Renal cortical epithelial cell (primary cell): Measurements from ENCODE around the gene ERGIC1. TPM values are rescaled to one million over a fixed set of nuclear protein-coding genes. Genes with fewer than 3 reads are reported as not detected.

ENCODE experiments used
- DNase-seq: peaks from one replicate; pipeline ENCODE4 v3.0.0-alpha.2; 2011; ENCODE audit warnings: low read depth
- total RNA-seq: library from RNA; depleted of rRNA; stranded (reverse); fragments of >200 nt; gene quantifications from 2 replicates; pipeline ENCODE4 v1.2.3, GENCODE V29; 2014

Gene ERGIC1
- total RNA-seq, 1 donor from 2014 or later, result 240 TPM

DNA sequence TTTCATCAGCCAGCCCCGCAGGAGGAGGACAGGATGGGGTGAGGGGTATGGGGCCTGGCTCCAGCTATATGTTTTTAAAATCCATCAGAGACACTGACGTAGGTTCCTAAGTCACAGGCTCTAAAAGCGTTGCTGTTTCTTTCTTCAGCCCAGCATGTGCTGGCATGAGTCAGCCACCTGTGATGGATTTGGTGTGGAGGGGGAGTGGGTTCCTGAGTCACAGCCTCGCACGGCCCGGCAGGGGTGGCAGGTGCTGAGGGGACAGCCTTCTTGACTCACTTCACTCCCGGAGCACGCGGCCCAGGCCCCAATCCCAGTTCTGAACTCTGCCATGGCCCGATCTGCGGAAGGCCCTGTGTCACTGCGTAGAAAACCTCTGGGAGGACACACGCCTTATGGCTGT lies 86.4 kb downstream of the ERGIC1 start:
- DNase-seq, result peak; percentile 63

DNA sequence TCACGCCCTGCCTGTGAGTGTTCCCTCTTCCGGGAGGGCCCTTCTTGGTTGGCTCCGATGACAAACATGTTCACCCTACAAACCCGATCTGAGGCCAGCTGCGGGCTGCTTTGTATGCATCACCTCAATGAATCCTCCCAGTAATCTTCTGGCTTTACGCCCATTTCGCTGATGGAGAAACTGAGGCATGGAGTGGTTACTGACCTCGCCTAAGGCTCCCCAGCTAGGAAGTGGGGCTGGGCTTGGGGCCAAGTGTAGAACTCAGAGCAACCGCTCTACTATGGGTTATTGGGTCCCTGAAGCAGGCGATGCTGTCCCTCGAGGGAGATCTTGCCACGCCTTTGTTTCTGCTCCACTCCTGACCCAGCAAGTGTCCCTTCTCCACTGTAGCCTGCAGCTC lies 86.9 kb downstream of the ERGIC1 start:
- no peak for DNase-seq

DNA sequence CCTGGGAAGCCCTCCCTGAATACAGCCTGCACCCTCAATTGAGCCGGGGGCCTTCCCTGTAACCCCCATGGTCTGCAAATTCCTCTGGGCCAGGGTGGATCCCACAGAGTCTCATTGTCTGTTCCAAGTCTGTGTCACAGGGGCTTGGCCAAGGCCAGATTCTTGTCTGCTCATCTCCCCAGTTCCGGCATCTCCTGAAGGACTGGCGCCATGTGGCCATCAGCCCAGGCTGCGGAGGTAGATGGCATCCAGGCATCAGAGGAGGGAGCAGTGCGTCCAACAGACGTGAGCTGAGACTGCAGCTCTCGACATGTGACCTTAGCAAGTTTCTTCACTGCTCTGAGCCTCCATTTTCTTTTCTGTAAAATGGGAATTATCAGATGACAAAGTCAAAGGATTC lies 87.9 kb downstream of the ERGIC1 start:
- DNase-seq, result no peak

DNA sequence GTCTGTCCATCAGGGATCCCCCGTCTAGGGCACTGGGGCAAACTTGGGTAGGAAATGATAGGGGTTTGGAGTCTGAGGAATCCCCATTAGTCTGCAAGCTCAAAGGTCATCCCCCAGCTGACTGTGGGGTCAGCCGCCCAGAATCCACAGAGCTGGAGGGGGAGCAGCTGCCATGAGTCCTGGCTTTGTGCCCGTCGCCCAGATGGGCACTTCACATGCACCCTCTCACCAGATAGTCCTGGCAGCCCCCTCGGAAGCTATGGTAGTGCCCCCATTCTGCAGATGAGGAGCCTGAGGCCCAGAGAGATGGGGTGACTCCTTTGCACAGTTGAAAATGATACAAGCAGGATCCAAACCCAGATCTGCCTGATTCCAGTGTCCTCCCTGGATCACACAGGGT lies 89.5 kb downstream of the ERGIC1 start:
- DNase-seq, result no peak

DNA sequence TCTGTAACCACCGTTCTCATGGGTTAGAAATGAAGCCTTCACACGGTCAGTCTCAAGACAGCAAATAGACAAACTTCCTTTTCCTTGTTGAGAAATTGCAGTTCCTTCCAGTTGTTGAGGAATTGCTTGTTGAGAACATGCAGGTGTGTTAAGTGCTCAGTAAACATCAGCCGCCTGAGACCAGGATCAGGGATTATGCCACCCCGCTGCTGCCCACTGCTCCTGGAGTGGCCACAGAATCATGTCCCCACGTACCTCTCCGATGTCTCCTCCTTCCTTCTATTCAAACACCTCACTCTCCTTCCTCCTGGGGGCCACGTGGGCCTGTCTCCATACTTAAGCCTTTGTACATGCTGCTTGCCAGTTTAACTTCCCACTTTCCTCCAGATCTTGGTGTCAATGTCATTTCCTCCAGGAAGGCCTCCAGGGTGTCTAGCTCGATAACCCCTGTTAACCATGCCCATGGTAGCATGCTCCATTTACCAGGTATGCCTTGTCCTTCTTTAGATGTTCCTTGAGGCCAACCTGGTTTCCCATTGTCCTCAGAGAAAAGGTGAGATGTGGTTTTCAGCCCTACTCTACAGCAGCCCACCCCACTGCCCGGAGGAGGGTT lies 91.4 kb downstream of the ERGIC1 start:
- no peak for DNase-seq

DNA sequence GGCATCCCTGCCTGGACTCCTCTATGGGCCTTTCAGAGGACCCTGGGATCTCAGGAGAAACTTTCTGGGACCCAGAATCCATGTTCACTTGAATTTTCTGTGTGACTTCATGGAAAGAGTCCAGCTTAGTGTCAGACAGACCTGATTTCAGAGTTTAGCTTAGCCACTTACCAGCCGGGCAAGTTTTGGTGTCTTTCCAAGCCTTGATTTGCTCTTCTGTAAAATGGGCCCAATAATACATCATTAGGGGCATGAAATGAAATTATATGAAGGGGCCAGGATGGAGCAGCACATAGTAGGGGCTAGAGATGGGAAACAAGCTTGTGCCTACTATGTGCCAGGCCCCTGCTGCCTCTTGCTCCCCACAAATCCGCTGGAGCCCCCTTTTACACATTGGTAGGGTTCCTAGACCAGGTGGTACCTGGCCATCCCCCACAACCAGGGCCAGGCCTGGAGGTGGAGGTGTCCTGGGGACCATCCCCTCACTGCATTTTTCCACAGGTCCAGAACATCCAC lies 92.0 kb downstream of the ERGIC1 start:
- no peak for DNase-seq

DNA sequence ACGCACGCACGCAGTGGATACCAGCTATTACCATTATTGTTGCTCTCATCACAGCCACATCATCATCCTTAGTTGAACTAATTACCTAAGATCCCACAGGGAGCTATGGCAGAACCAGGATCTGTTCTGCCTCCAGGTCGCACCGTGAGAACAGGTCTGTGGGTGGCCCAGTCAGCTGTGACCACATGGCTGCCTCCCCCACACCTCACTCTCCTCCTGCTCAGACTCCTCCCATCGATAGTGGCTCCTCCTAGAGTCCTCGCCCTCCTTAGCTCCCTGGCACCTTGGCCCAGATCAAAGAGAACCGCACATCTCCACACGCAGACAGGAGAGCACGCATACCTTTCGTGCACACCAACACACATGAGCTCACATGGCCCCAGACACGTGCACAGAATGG lies 92.7 kb downstream of the ERGIC1 start:
- DNase-seq, result peak; percentile 84

DNA sequence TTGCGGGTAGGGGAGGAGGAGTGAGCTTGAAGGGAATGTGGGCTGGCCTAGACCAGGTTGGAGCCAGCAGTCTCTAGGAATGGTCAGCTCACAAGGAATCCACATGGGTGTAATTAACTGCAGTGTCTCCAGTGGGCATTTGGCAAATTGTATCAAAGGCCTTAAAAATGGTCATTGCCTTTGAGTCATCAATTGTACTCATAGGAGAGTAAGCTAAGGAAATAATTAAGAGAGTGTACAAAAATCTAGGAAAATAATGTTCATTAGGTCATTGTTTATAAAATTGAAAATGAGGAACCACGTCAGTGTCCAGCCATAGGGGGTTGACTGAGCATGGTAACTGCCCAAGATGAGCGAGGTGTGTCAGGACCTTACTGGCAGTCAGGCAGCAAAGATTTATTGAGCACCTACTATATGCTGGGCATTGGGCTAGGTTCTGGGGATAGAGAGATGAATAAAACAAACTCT lies 95.4 kb downstream of the ERGIC1 start:
- peak; percentile 72 for DNase-seq

DNA sequence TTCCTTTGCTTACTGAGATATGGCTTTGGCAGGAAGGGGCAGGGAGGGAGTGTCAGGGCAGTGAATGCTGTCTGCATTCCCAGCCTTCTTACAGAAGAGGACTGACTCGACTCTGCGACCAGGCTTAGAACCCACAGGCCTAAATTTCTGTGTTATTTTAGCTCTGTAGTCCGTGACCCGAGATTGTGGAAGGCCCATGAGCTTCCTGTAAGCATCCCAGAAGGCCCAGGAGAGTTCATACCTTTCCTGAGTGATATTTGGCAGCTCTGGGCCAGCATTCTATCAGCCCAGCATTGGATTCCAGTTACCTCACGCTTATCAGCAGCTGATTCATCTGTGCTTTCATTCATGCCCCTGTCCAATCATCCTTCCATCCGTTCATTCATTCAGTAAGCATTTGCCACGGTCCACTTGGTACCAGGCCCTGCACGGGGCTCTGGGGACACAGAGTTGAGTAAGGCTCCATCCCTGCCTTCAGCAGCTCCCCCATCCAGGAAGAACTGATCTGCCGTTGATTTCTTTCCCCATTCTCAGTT lies 97.0 kb downstream of the ERGIC1 start:
- peak; percentile 98 for DNase-seq

DNA sequence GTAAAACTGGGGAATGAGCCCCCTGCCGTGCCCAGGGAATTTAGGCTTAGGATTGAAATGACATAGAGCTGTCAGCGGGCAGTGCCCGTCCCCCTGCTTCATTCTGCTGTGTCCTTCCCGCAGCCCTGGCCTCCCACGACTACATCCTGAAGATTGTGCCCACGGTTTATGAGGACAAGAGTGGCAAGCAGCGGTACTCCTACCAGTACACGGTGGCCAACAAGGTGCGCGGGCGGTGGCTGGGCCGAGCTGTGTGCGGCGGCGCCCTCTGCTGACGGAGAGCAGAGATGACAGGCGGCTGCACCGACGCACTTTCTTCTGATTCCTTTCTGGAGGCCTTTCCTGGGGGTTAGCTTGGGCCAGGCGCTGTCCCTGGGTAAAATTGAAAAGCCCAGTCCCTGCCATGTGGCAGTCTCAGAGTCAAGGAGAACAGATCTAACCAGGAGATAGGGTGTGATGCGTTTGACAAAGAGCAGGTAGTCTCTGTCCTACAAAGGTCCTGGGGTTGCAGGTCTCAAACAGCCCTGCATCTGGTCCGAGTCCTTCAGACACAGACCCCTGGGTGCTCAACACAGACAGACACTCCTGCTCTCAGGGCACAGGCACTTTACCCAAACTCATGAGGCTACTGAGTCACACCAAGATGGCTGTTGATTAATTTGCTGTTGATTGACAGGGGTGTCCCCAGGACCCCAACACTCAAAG lies 98.4 kb downstream of the ERGIC1 start:
- DNase-seq, result peak; percentile 43

DNA sequence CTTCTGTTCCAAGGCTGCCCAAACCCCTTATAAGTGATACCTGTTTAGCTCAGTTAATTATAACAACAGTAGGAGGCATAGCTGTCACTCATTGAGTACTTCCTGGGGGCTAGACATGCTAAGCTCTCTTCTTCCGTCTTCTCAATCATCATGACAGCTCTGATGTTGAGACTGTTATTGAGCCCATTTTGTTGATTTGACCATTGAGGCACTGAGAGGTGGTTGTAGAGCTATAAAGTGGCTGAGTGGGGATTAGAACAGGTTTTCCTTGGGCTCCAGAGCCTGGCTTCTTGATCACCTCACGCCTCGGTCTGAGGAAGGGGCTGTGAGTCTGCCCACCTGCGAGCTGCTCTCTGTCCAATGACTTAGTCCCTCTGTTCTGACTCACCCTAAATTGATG lies 99.2 kb downstream of the ERGIC1 start:
- no peak for DNase-seq

DNA sequence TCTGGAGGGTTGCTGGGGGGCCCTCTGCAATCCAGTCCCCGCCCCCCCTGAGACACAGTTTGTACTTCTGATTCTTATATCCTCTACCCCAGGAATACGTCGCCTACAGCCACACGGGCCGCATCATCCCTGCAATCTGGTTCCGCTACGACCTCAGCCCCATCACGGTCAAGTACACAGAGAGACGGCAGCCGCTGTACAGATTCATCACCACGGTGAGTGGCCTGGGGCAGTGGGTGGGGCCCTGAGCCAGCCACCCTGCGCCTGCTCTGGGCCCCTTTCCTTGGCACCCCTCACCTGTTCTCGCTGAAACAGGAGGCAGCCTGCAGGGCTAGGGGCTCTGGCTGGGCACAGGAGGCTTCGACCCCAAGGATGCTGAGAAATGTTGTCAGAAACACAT lies 101.0 kb downstream of the ERGIC1 start:
- DNase-seq, result no peak

DNA sequence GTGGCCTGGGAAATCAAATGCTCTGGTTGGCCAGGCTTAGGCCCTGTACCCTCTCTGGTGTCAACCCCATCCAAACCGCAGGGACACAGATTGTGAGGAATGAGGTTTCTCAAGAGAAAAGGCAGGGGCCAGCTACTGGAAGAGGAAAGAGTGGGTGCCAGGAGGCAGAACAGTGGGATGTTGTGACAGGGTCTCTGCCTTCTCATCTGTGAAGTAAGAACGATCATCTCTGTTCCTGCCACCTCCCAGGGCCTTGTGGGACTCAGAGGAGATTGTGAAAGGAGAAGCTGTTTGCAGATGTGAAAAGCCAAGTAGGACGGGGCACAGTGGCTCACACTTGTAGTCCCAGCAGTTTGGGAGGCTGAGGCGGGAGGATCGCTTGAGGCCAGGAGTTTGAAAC lies 102.3 kb downstream of the ERGIC1 start:
- DNase-seq, result no peak

DNA sequence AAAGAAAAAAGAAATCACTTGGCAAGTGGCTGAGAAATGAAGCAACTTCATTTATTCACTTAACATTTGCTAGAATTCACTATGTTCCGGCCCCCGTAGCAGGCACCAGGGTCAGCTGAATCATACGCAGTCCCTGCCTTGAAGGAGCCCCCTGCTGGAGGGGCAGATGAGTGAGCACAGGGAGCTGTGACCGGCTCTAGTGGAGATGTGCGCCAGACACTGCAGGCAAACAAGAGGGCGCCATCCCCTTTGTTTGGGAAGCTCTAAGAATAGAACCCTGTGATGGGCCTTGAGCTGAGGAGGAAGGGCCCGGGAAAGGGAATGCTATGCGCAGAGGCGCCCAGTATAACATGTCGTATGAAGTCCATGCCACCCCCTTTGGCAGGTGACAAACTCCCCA lies 105.0 kb downstream of the ERGIC1 start:
- DNase-seq, result no peak

DNA sequence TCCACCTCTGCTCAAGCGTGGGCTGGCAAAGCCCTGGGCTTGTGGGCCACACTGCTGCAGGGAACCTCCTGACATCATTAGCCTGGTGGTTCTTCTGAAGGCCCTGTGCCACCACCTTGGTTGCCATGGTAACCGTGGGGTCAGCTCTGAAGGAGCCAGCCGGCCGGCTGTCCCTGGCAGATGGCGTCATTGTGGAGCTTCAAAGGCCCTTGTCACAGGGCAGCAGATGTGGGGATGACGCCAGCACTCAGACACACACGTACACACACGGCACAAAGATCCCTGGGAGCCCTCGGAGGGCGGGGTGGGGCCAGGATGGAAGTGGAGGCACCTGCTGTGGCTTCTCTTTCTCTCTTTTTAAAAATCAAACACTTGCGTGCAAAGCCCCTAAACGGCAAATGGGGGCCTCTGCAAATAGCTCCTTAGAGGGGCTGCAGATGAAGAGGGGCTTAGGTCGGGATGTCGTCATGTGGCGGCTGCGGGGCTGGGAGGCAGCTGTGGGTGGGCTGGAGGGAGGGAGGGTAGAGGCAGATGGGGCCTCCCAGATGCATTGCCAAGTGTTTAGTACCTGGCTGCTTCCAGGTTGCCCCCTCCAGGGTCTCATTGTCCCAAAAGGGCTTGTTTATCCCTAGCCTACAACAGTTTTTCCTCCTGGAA lies 105.7 kb downstream of the ERGIC1 start:
- no peak for DNase-seq

DNA sequence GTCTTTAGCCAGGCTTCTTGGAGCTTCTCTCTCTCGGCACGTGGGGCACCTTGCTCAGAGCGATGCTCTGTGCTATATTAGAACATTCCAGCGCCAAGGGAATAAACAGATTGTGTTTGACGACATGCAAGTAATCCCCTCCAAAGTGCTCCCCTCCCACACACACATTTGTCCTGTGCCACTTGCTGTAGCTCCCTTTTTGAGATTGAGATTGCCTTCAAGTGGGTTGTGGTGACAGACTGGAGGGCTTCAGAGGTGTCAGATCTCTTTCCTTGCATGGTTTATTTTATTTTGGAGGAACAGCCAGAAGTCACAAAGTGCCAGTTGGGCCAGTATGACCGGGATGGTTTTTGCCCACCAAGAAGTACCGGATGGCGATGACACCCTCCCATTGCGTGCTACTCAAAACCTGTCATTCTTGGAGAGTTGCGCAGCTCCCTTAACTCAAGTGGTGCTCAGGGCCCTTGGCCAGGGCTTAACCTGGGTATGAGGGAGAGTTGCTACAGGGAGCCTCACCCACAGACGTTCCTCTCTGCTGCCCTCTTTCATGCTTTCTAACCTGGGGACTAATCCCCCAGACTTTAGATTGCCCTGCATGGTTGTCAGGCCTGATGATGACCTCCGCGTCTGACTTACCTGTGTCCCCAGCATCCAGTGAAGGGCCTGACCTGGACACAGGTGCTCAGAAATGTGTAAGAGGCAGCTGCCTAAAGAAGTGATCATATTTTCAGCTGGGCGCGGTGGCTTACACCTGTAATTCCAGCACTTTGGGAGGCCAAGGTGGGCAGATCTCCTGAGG lies 106.4 kb downstream of the ERGIC1 start:
- no peak for DNase-seq

DNA sequence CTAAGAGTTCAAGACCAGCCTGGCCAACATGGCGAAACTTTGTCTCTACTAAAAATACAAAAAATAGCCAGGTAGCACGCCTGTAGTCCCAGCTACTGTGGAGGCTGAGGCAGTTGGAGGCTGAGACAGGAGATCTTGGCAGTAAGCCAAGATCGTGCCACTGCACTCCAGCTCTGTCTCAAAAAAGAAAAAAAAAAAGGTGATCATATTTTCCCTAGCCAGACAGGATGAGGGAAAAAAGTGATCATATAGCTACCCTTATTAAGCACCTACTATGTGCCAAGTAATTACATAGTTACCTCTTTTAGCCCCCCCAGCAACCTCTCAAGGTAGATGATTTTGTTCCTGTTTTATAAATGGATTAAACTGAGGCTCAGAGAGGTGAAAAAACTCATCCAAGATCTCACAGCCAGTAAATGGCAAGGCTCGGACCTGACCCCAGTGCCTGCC lies 107.0 kb downstream of the ERGIC1 start:
- no peak for DNase-seq

DNA sequence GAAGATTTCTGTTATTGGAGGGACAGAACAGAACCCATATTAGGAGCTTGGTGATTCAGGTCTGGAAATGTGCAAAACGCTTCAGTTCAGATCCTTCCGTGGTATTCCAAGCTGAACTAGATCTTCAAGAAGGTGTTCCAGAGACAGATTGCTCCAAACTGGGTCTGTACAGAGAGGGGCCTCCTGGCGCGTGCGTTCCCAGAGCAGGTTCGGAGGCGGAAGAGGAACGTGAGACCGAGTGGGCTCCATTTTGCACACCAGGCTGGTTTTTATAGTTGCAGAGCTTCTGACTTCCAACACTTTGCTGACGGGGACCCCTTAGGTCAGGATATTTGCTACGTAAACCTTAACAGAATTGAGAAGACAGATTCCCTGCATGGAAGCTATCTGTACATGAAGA lies 108.5 kb downstream of the ERGIC1 start:
- DNase-seq, result no peak

DNA sequence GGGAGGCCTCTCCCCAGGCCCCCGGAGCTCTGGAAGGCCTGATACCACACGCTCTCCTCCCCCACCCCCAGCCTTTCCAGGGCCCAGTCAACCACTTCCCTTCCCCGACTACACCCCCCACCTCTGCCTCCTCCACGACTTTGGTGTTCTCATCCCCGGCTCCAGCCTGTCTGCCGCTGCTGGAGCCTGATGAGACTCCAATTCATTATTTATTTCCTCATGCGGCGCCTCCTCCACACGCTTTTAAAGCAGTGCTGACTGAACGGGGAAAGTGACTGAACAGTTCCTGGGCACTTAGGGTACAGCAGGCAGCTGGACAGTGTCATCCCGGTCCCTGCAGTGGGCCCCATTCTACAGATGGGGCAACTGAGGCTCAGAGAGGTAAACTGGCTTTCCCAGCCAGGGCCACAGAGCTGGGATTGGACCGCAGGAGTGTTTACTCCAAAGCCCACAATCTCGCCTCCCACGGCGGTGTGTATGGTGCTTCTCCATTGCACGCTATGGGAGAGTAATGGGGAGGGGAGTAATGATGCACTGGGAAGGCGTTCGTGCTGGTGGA lies 109.3 kb downstream of the ERGIC1 start:
- DNase-seq, result no peak

DNA sequence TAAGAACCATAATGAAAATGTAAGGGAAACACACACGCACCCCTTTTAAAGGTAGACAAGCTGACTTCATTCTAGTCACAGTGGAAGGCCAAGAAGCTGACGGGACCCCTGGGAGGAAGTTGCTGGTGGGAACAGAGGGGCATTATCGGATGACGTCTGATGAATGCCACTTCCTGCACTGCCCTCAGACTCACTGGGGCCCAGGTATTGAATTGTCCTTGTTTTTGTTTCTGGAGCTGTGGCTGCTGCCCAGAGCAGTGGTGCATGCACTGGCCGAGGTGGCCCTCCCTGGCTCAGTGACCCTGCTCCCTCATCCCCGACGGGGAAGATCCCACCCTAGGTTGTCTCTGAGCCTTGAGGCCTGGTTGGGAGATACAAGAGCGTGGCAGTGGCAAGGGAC lies 109.9 kb downstream of the ERGIC1 start:
- no peak for DNase-seq

DNA sequence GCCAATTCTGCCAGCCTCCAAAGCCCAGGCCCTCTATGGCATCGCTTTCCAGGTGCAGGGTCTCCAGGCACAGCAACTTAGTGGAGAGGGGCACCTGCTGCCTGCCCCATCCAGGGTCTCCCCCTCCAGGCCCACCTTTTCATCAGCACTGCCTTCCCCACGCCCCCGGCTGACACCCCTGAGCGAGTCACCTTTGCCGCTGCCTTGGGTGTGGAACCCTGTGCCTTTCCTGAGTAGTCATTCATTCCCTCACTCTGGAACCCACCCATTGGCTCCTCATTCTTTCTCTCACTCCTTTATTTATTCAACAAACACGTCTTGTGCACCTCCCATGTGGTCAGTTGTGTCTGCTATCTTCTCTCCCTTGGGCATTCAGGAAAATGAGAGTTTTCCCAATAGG lies 110.7 kb downstream of the ERGIC1 start:
- DNase-seq, result no peak

DNA sequence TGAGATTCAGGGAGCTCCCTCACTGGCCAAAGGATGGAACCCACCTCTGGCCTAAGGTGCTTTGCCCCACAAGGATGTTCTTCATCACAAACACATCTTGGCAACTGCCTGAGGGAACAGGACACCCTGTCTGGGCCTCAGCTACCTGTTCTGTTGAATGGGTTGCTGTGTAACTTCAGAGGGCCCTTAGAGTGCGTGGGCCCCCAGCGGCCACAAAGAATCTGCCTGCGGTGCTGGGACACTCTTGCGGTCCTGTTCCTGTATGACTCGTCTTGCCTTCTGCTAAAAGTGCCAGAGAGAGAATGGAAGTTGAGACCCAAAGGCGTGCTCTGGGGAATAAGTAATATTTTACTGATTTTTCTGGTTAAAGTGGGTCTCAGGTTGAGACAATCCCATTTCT lies 111.1 kb downstream of the ERGIC1 start:
- DNase-seq, result no peak
